K562 (cell line): ENCODE results near the gene ARHGAP18. TPM values are rescaled to one million over a fixed set of nuclear protein-coding genes. Genes with fewer than 3 reads are reported as not detected.

ENCODE experiments used
- ATAC-seq: fragments of 200-7000 bp; cut with Tn5 transposase; 3 replicates; pipeline ENCODE4 v1.9.1; 2020; ENCODE audit warnings: moderate library complexity
- BruUV-seq: library from RNA; stranded (reverse); fragments of 400-500 nt; replicated peaks from 2 replicates; lab custom pipeline; 2021; lab: Mats Ljungman, UMichigan
- CTCF ChIA-PET: fragments of 300-600 bp; formaldehyde crosslinking; extraction: SDS; loops from one replicate; lab custom pipeline; 2021; ENCODE audit warnings: low intra/inter-chr PET ratio; lab: Yijun Ruan, JAX
- POLR2A ChIA-PET: fragments of 300-600, 350-650 bp; sonication (Branson Sonifier 250); formaldehyde crosslinking; extraction: SDS; loops from one replicate; lab custom pipeline; 2021; ENCODE audit warnings: antibody characterized with exemption, inconsistent platforms; lab: Yijun Ruan, JAX
- DNase-seq, 4 experiments: peaks; one replicate each; pipeline versions ENCODE4 v3.0.0 to v3.0.0-alpha.2; 2011 to 2018; ENCODE audit warnings: low spot score in 3 of 4, mixed read lengths in 3 of 4; ENCODE audit errors: extremely low read depth in 1 of 4
- FAIRE-seq: peaks from 2 replicates; lab custom pipeline; 2011; peaks lifted over from hg19 to GRCh38; lab: Jason Lieb, UNC
- H2AFZ ChIP-seq: 2 replicates; pipeline ENCODE4 v1.6.0; 2011; ENCODE audit warnings: low read depth, low read length, control low read depth, inconsistent platforms
- H3K27ac ChIP-seq: fragments of 200-600 bp; 3 replicates; pipeline ENCODE4 v1.8.0; 2011; ENCODE audit warnings: low read depth, mild to moderate bottlenecking, control low read depth, inconsistent platforms, low read length, moderate library complexity, mixed read lengths; ENCODE audit errors: extremely low read depth
- H3K27me3 ChIP-seq, 2 experiments: fragments of 300-600 bp in 1 of 2; 2 replicates in 1 of 2; 3 replicates in 1 of 2; pipeline versions ENCODE4 v1.6.0 to v1.8.0; 2011; ENCODE audit warnings: inconsistent platforms in 2 of 2, low read length in 2 of 2, mild to moderate bottlenecking in 1 of 2, mixed read lengths in 1 of 2, moderate library complexity in 1 of 2; ENCODE audit not compliant: control insufficient read depth in 2 of 2, insufficient read depth in 2 of 2
- H3K36me3 ChIP-seq: fragments of 300-600 bp; 3 replicates; pipeline ENCODE4 v1.8.0; 2011; ENCODE audit warnings: mild to moderate bottlenecking, low read length, inconsistent platforms; ENCODE audit not compliant: control insufficient read depth, insufficient read depth
- H3K4me1 ChIP-seq, 2 experiments: fragments of 200-600 bp in 1 of 2; replicated peaks in 1 of 2; 2 replicates in 1 of 2; 3 replicates in 1 of 2; pipeline versions ENCODE4 v1.5.1 to v1.8.0; 2011; ENCODE audit warnings: inconsistent platforms in 2 of 2, low read length in 2 of 2, mild to moderate bottlenecking in 1 of 2, mixed read lengths in 1 of 2, moderate library complexity in 1 of 2; ENCODE audit not compliant: control insufficient read depth in 2 of 2, insufficient read depth in 2 of 2
- H3K4me2 ChIP-seq: 2 replicates; pipeline ENCODE4 v1.6.1; 2011; ENCODE audit warnings: low read length, control low read depth, inconsistent platforms, mixed read lengths; ENCODE audit not compliant: insufficient read depth
- H3K4me3 ChIP-seq: fragments of 200-600 bp; sonication (generic), shearing (Covaris generic); 2 replicates; pipeline ENCODE4 v1.5.1; 2016; ENCODE audit warnings: control low read depth, inconsistent platforms
- H3K79me2 ChIP-seq: fragments of 200-600 bp; 3 replicates; pipeline ENCODE4 v1.8.0; 2011; ENCODE audit warnings: low read length, inconsistent platforms; ENCODE audit not compliant: control insufficient read depth, insufficient read depth
- H3K9ac ChIP-seq, 2 experiments: 2 replicates each; pipeline versions ENCODE4 v1.6.0 to v1.6.1; 2011; ENCODE audit warnings: low read depth in 2 of 2, low read length in 2 of 2, control low read depth in 1 of 2, inconsistent platforms in 1 of 2, mild to moderate bottlenecking in 1 of 2, mixed read lengths in 1 of 2; ENCODE audit not compliant: insufficient read depth in 1 of 2
- H3K9me1 ChIP-seq: one replicate; pipeline ENCODE4 v1.6.0; 2011; ENCODE audit warnings: inconsistent platforms, mild to moderate bottlenecking, low read length, moderate library complexity; ENCODE audit not compliant: control insufficient read depth, insufficient read depth
- H3K9me3 ChIP-seq: replicated peaks from 2 replicates; pipeline ENCODE4 v1.5.1; 2011; ENCODE audit warnings: low read depth, low read length, inconsistent platforms; ENCODE audit not compliant: control insufficient read depth, insufficient read depth
- H4K20me1 ChIP-seq: replicated peaks from 2 replicates; pipeline ENCODE4 v1.6.1; 2011; ENCODE audit warnings: low read length, inconsistent platforms, mixed read lengths; ENCODE audit not compliant: control insufficient read depth, insufficient read depth
- CTCF ChIP-seq, 3 experiments: IDR thresholded peaks in 2 of 3; conservative IDR thresholded peaks in 1 of 3; 2 replicates each; pipeline ENCODE4 v1.5.1; 2011 to 2012; ENCODE audit warnings: low read length in 3 of 3, mild to moderate bottlenecking in 3 of 3, control low read depth in 2 of 3, improper control_type of control experiment in 1 of 3, inconsistent platforms in 1 of 3, low read depth in 1 of 3, mixed read lengths in 1 of 3, moderate library complexity in 1 of 3; ENCODE audit not compliant: insufficient read depth in 2 of 3
- E2F1 ChIP-seq: sonication (generic); formaldehyde crosslinking; IDR thresholded peaks from 2 replicates; pipeline ENCODE4 v1.8.1; 2023; ENCODE audit warnings: mild to moderate bottlenecking, missing genetic modification reagents, moderate library complexity
- IFI16 ChIP-seq: fragments of 250-450 bp; sonication (Bioruptor Pico); IDR thresholded peaks from 2 replicates; pipeline ENCODE4 v2.1.2; 2022; ENCODE audit warnings: mild to moderate bottlenecking, inconsistent platforms
- LEF1 ChIP-seq: fragments of 450-650 bp; IDR thresholded peaks from 2 replicates; pipeline ENCODE4 v1.6.1; 2016; ENCODE audit warnings: mild to moderate bottlenecking
- MAFG ChIP-seq: fragments of 450-650 bp; conservative IDR thresholded peaks from 2 replicates; pipeline ENCODE4 v1.6.1; 2016; ENCODE audit warnings: missing genetic modification characterization, missing compliant biosample characterization
- NFATC3 ChIP-seq: fragments of 450-650 bp; IDR thresholded peaks from 2 replicates; pipeline ENCODE4 v1.6.1; 2017; ENCODE audit warnings: mild to moderate bottlenecking
- SP1 ChIP-seq: sonication (generic); formaldehyde crosslinking; IDR thresholded peaks from 2 replicates; pipeline ENCODE4 v1.8.1; 2022; ENCODE audit warnings: mild to moderate bottlenecking, missing genetic modification reagents
- TFAP4 ChIP-seq: sonication (generic); formaldehyde crosslinking; IDR thresholded peaks from 2 replicates; pipeline ENCODE4 v1.8.0; 2022; ENCODE audit warnings: missing genetic modification reagents, mild to moderate bottlenecking, moderate library complexity, borderline replicate concordance
- TRIM24 ChIP-seq, 2 experiments: fragments of 450-650 bp; IDR thresholded peaks; 2 replicates each; pipeline ENCODE4 v1.6.1; 2016
- TSC22D4 ChIP-seq: fragments of 450-650 bp; IDR thresholded peaks from 2 replicates; pipeline ENCODE4 v1.6.1; 2016; ENCODE audit warnings: missing genetic modification characterization, missing biosample characterization, control low read depth
- WGBS: fragments of 100-300 bp; shearing (Covaris generic); methylation state at CpG from one replicate; pipeline ENCODE4 v1.1.6; 2016; ENCODE audit warnings: low coverage, mixed read lengths; ENCODE audit not compliant: insufficient coverage; ENCODE audit errors: missing lambda C conversion rate; 5-methylcytosine and 5-hydroxymethylcytosine counted together
- in situ Hi-C: fragments of 300-500 bp; cut with MboI; formaldehyde crosslinking; loops from 4 replicates; pipeline ENCODE4 v1.15.0; 2018; ENCODE audit warnings: inconsistent platforms, mixed read lengths
- intact Hi-C: fragments of 100-400 bp; cut with micrococcal nuclease; formaldehyde crosslinking; loops from 2 replicates; pipeline ENCODE4 v1.14.2; 2022
- polyA plus RNA-seq, 8 experiments: library from polyadenylated mRNA; depleted of rRNA in 4 of 8; stranded (reverse) in 5 of 8; unstranded in 3 of 8; fragments of >200 nt; fragmentation: Nextera tagmentation in 2 of 8; fragmentation: Illumina TruSeq in 1 of 8; extraction: Ambion mirVana in 2 of 8; extraction: Trizol in 1 of 8; gene quantifications; 2 replicates each; pipeline versions ENCODE4 v1.2.1 to v1.2.3, GENCODE V29; 2011 to 2014; ENCODE audit warnings: inconsistent platforms in 1 of 8, missing spikeins in 1 of 8
- total RNA-seq, 7 experiments: library from RNA; depleted of rRNA in 6 of 7; stranded (reverse); fragments of >200 nt in 6 of 7; fragmentation: Illumina TruSeq in 2 of 7; extraction: Trizol in 2 of 7; gene quantifications; 2 replicates each; pipeline versions ENCODE4 v1.2.1 to v1.2.3, GENCODE V29; 2011 to 2021; ENCODE audit warnings: low replicate concordance in 1 of 7
- TF ChIP-seq, protein P1 (sequence below): fragments of 200-400 bp; formaldehyde crosslinking; IDR thresholded peaks from 2 replicates; pipeline ENCODE4 v1.6.1; 2017; ENCODE audit warnings: mild to moderate bottlenecking, low read depth, low read length, moderate library complexity
- TF ChIP-seq, protein P2 (sequence below): fragments of 250-450 bp; sonication (Bioruptor Pico); IDR thresholded peaks from 2 replicates; pipeline ENCODE4 v1.4.0; 2020; ENCODE audit warnings: mild to moderate bottlenecking, moderate library complexity

ARHGAP18 gene
- total and polyA plus RNA-seq, 9 of the 15 experiments (the other 6 are each of a cell fraction or from before 2014, with no cell fraction given), result 13.3 to 29.7 (median 21.1) TPM

- Histone ChIP-seq H3K4me1 (peaks cover 0 to 42% of the 10 kb centered on the region in 2 experiments; a peak in 4 of 5 replicates), H3K36me3 (no peaks in the 10 kb centered on the region; the same call in 2 of the 3 replicates), H3K9me3 (no peaks in the 10 kb centered on the region), H3K27ac (peak overlapping the region; percentile 18), H4K20me1 (no peaks in the 10 kb centered on the region), H3K4me2 (peak overlapping the region; percentile 44; the same call in 1 of the 2 replicates), H3K9ac (peak overlapping the region in 1 of 2 experiments; percentile 6; a peak in 1 of 4 replicates), H3K9me1 (no peaks in the 10 kb centered on the region), H2AFZ (peak overlapping the region; percentile 77), H3K4me3 (no peak overlapping the region), H3K79me2 (no peaks in the 10 kb centered on the region), H3K27me3 (no peaks in the 10 kb centered on the region)
- no TSS peak for BruUV-seq
- in situ Hi-C loops, result loop anchor here (10.0 kb wide), 1 partner anchor 154 kb away; no protein-coding TSS in a partner anchor
- FAIRE-seq, result peak; percentile 54
- DNase-seq, result peak; percentile 13 to 71 (median 30)
- ChIA-PET CTCF (no interaction called here), POLR2A (interaction anchor here (0.8 to 0.9 kb wide), 3 partner anchors 10 to 63 kb away, joined by 3 to 4 read pairs (median 3); no protein-coding TSS in a partner anchor)
- WGBS, result 29% methylated on average over 4 of the region's 4 CpGs
- intact Hi-C loops, result no loop called here
- peak; percentile 90 for ATAC-seq
- TF ChIP-seq, protein P1, sequence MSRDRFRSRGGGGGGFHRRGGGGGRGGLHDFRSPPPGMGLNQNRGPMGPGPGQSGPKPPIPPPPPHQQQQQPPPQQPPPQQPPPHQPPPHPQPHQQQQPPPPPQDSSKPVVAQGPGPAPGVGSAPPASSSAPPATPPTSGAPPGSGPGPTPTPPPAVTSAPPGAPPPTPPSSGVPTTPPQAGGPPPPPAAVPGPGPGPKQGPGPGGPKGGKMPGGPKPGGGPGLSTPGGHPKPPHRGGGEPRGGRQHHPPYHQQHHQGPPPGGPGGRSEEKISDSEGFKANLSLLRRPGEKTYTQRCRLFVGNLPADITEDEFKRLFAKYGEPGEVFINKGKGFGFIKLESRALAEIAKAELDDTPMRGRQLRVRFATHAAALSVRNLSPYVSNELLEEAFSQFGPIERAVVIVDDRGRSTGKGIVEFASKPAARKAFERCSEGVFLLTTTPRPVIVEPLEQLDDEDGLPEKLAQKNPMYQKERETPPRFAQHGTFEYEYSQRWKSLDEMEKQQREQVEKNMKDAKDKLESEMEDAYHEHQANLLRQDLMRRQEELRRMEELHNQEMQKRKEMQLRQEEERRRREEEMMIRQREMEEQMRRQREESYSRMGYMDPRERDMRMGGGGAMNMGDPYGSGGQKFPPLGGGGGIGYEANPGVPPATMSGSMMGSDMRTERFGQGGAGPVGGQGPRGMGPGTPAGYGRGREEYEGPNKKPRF, result no peak
- no peak for TF ChIP-seq TSC22D4 (tag)
- no peak for TF ChIP-seq MAFG
- 0 out of 2 replicates have a peak, but pooled peaks have one; percentile 53 for TF ChIP-seq NFATC3
- peak; percentile 83 to 92 for TF ChIP-seq TRIM24 (IDR thresholded peaks at IDR 0.05)
- TF ChIP-seq E2F1, result no peak
- no peak for TF ChIP-seq SP1 (CRISPR knock-in tag)
- peak in 1 of 3 experiments; percentile 13; a peak in 1 of 6 replicates for TF ChIP-seq CTCF (IDR thresholded peaks at IDR 0.05 in 2 of 3, conservative IDR thresholded peaks at IDR 0.05 in 1 of 3; ENCODE audit: insufficient read depth in 2 of 3, low read depth in 1 of 3, low read length in 3 of 3)
- TF ChIP-seq LEF1, result peak; percentile 59; the same call in 1 of the 2 replicates
- peak; percentile 27; the same call in 1 of the 2 replicates for TF ChIP-seq IFI16 (CRISPR knock-in tag)
- TF ChIP-seq, protein P2, sequence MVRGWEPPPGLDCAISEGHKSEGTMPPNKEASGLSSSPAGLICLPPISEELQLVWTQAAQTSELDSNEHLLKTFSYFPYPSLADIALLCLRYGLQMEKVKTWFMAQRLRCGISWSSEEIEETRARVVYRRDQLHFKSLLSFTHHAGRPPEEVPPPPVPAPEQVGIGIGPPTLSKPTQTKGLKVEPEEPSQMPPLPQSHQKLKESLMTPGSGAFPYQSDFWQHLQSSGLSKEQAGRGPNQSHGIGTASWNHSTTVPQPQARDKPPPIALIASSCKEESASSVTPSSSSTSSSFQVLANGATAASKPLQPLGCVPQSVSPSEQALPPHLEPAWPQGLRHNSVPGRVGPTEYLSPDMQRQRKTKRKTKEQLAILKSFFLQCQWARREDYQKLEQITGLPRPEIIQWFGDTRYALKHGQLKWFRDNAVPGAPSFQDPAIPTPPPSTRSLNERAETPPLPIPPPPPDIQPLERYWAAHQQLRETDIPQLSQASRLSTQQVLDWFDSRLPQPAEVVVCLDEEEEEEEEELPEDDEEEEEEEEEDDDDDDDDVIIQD (CRISPR knock-in tag), result 0 out of 2 replicates have a peak, but pooled peaks have one; percentile 40
- peak; percentile 25; the same call in 1 of the 2 replicates for TF ChIP-seq TFAP4 (CRISPR knock-in tag)
Measured at GRCh38 chr6:129748212-129748900, 38.4 kb upstream of the ARHGAP18 start.
